ENCODE results near the gene CCND3. TPM values are rescaled to one million over a fixed set of nuclear protein-coding genes. Genes with fewer than 3 reads are reported as not detected.
A peak's percentile ranks its signal among the peaks of the same experiment; 100 is the strongest.

Gene CCND3
- total and polyA plus RNA-seq, 2 of the 13 experiments (the other 11 are each of a cell fraction or from before 2014, with no cell fraction given) = 4.3 to 7.2 TPM

GRCh38 chr6:41936073-41936837 is 5.4 kb downstream of the CCND3 start (continued):
- TF ChIP-seq KMT2B (CRISPR knock-in tag; IDR thresholded peaks at IDR 0.05) (no peak), RNF2 (conservative IDR thresholded peaks at IDR 0.05; ENCODE audit: low read depth) (no peak), CHCHD3 (CRISPR knock-in tag; IDR thresholded peaks at IDR 0.05) (no peak), ATF3 (CRISPR knock-in tag; IDR thresholded peaks at IDR 0.05) (no peak), ZBTB46 (CRISPR knock-in tag; IDR thresholded peaks at IDR 0.05; ENCODE audit: borderline replicate concordance) (no peak), ZNF556 (CRISPR knock-in tag; IDR thresholded peaks at IDR 0.05; ENCODE audit: borderline replicate concordance) (no peak), ZNF160 (CRISPR knock-in tag; IDR thresholded peaks at IDR 0.05) (no peak), ATM (IDR thresholded peaks at IDR 0.05; ENCODE audit: borderline replicate concordance) (no peak), THAP9 (CRISPR knock-in tag; IDR thresholded peaks at IDR 0.05; ENCODE audit: borderline replicate concordance) (no peak), ZNF710 (CRISPR knock-in tag; IDR thresholded peaks at IDR 0.05; ENCODE audit: borderline replicate concordance) (no peak), NRL (CRISPR knock-in tag; IDR thresholded peaks at IDR 0.05; ENCODE audit: borderline replicate concordance) (no peak; the same call in 1 of the 2 replicates), TCF7L2 (IDR thresholded peaks at IDR 0.05; ENCODE audit: low read depth, low read length) (no peak), ZBTB38 (CRISPR knock-in tag; IDR thresholded peaks at IDR 0.05) (no peak), ZNF33A (CRISPR knock-in tag; IDR thresholded peaks at IDR 0.05; ENCODE audit: borderline replicate concordance) (no peak), ZNF543 (CRISPR knock-in tag; IDR thresholded peaks at IDR 0.05) (no peak), JUN (CRISPR knock-in tag; IDR thresholded peaks at IDR 0.05) (no peak), USF2 (IDR thresholded peaks at IDR 0.05; ENCODE audit: low read depth, low read length) (no peak), USF2 (CRISPR knock-in tag; IDR thresholded peaks at IDR 0.05; ENCODE audit: borderline replicate concordance) (no peak), ISX (CRISPR knock-in tag; conservative IDR thresholded peaks at IDR 0.05) (no peak), RFXANK (CRISPR knock-in tag; IDR thresholded peaks at IDR 0.05) (0 out of 2 replicates have a peak, but pooled peaks have one; percentile 56)
